SK-N-SH (cell line): ENCODE measurements around the gene FYCO1. TPM values are rescaled to one million over a fixed set of nuclear protein-coding genes. Genes with fewer than 3 reads are reported as not detected.

Experiments
- CTCF ChIA-PET: fragments of 300-600, 350-600 bp; formaldehyde crosslinking; extraction: SDS; loops from one replicate; lab custom pipeline; 2021; lab: Yijun Ruan, JAX
- POLR2A ChIA-PET: fragments of 350-600 bp; sonication (Branson Sonifier 250); formaldehyde crosslinking; extraction: SDS; loops from one replicate; lab custom pipeline; 2020; ENCODE audit warnings: antibody characterized with exemption, inconsistent platforms; lab: Yijun Ruan, JAX
- DNase-seq: peaks from one replicate; pipeline ENCODE4 v3.0.0; 2012
- H2AFZ ChIP-seq: fragments of 200-600 bp; sonication (generic); 2 replicates; pipeline ENCODE4 v1.8.1; 2016; ENCODE audit warnings: antibody characterized with exemption, mild to moderate bottlenecking, low read depth
- H3F3A ChIP-seq: fragments of 200-600 bp; sonication (generic); replicated peaks from 2 replicates; pipeline ENCODE3; 2016; ENCODE audit warnings: antibody characterized with exemption, mild to moderate bottlenecking; ENCODE audit not compliant: insufficient read depth
- H3K27ac ChIP-seq, 2 experiments: fragments of 200-500 bp in 1 of 2; fragments of 200-600 bp in 1 of 2; sonication (Bioruptor generic) in 1 of 2; sonication (generic), shearing (Covaris generic) in 1 of 2; 2 replicates each; pipeline versions ENCODE4 v1.5.1 to v1.6.1; 2014 to 2016; ENCODE audit warnings: low read depth in 2 of 2, inconsistent platforms in 1 of 2, low read length in 1 of 2, mild to moderate bottlenecking in 1 of 2, mixed read lengths in 1 of 2
- H3K27me3 ChIP-seq: fragments of 200-600 bp; sonication (generic), shearing (Covaris generic); 2 replicates; pipeline ENCODE4 v1.6.1; 2016; ENCODE audit warnings: mixed run types; ENCODE audit not compliant: insufficient read depth
- H3K36me3 ChIP-seq, 2 experiments: fragments of 200-500 bp in 1 of 2; fragments of 200-600 bp in 1 of 2; sonication (Bioruptor generic) in 1 of 2; sonication (generic) in 1 of 2; replicated peaks in 1 of 2; 2 replicates each; pipeline versions ENCODE3 to v1.5.1; 2014 to 2016; ENCODE audit warnings: low read length in 1 of 2, mild to moderate bottlenecking in 1 of 2; ENCODE audit not compliant: insufficient read depth in 2 of 2, control insufficient read depth in 1 of 2
- H3K4me1 ChIP-seq, 2 experiments: fragments of 200-500 bp in 1 of 2; fragments of 200-600 bp in 1 of 2; sonication (Bioruptor generic) in 1 of 2; sonication (generic), shearing (Covaris generic) in 1 of 2; 2 replicates each; pipeline versions ENCODE4 v1.5.1 to v1.6.1; 2014 to 2016; ENCODE audit warnings: low read depth in 1 of 2, low read length in 1 of 2, mixed run types in 1 of 2; ENCODE audit not compliant: insufficient read depth in 2 of 2, control insufficient read depth in 1 of 2
- H3K4me2 ChIP-seq: fragments of 200-600 bp; sonication (generic), shearing (Covaris generic); 2 replicates; pipeline ENCODE4 v1.6.1; 2017; ENCODE audit warnings: mixed run types
- H3K4me3 ChIP-seq, 2 experiments: fragments of 200-500 bp in 1 of 2; fragments of 200-600 bp in 1 of 2; sonication (Bioruptor generic) in 1 of 2; sonication (generic), shearing (Covaris generic) in 1 of 2; 2 replicates each; pipeline versions ENCODE4 v1.5.1 to v1.8.1; 2014 to 2016; ENCODE audit warnings: low read depth in 2 of 2, inconsistent platforms in 1 of 2, low read length in 1 of 2, mild to moderate bottlenecking in 1 of 2, mixed read lengths in 1 of 2, moderate library complexity in 1 of 2
- H3K79me2 ChIP-seq: fragments of 200-600 bp; sonication (generic); 2 replicates; pipeline ENCODE4 v1.8.1; 2017; ENCODE audit warnings: mild to moderate bottlenecking; ENCODE audit not compliant: insufficient read depth
- H3K9ac ChIP-seq: fragments of 200-600 bp; sonication (generic); 2 replicates; pipeline ENCODE4 v1.6.1; 2017; ENCODE audit warnings: mixed run types
- H3K9me2 ChIP-seq: fragments of 200-600 bp; sonication (generic); 2 replicates; pipeline ENCODE4 v1.6.1; 2017; ENCODE audit warnings: mixed run types
- H3K9me3 ChIP-seq: fragments of 200-600 bp; sonication (generic); 2 replicates; pipeline ENCODE4 v1.6.1; 2017; ENCODE audit warnings: mixed run types, mild to moderate bottlenecking, moderate library complexity
- H4K20me1 ChIP-seq: fragments of 200-600 bp; sonication (generic); 2 replicates; pipeline ENCODE4 v1.6.1; 2017; ENCODE audit warnings: mild to moderate bottlenecking, mixed run types; ENCODE audit not compliant: insufficient read depth
- EP300 ChIP-seq, 2 experiments: IDR thresholded peaks; 2 replicates each; pipeline versions ENCODE4 v1.4.0 to v1.6.1; 2012; ENCODE audit warnings: borderline replicate concordance in 1 of 2, low read depth in 1 of 2, low read length in 1 of 2
- EZH2phosphoT487 ChIP-seq: fragments of 200-600 bp; sonication (generic); IDR thresholded peaks from 2 replicates; pipeline ENCODE4 v1.6.1; 2017; ENCODE audit warnings: low read depth, mixed run types, mild to moderate bottlenecking, antibody characterized with exemption, moderate library complexity, borderline replicate concordance
- RCOR1 ChIP-seq: fragments of 150-350 bp; IDR thresholded peaks from 2 replicates; pipeline ENCODE4 v1.6.1; 2017; ENCODE audit warnings: antibody characterized with exemption, low read length
- ZBTB33 ChIP-seq: IDR thresholded peaks from 2 replicates; pipeline ENCODE4 v1.4.0; 2012; ENCODE audit warnings: low read depth, borderline replicate concordance
- WGBS: methylation state at CpG from one replicate; pipeline ENCODE4 v1.1.6; 2017; ENCODE audit warnings: low lambda C conversion rate; 5-methylcytosine and 5-hydroxymethylcytosine counted together
- polyA plus RNA-seq, 3 experiments: library from polyadenylated mRNA; depleted of rRNA; stranded (reverse); fragments of >200 nt; gene quantifications; 2 replicates each; pipeline ENCODE4 v1.2.3, GENCODE V29; 2012
- TF ChIP-seq, protein P1 (sequence below): IDR thresholded peaks from 2 replicates; pipeline ENCODE4; 2012
- TF ChIP-seq, protein P2 (sequence below): fragments of 150-350 bp; IDR thresholded peaks from 2 replicates; pipeline ENCODE4 v1.6.1; 2017; ENCODE audit warnings: antibody characterized with exemption, low read length, low read depth, borderline replicate concordance

The FYCO1 gene
- polyA plus RNA-seq, 1 of the 3 experiments (the other 2 are of a cell fraction): 5.5 TPM

DNA sequence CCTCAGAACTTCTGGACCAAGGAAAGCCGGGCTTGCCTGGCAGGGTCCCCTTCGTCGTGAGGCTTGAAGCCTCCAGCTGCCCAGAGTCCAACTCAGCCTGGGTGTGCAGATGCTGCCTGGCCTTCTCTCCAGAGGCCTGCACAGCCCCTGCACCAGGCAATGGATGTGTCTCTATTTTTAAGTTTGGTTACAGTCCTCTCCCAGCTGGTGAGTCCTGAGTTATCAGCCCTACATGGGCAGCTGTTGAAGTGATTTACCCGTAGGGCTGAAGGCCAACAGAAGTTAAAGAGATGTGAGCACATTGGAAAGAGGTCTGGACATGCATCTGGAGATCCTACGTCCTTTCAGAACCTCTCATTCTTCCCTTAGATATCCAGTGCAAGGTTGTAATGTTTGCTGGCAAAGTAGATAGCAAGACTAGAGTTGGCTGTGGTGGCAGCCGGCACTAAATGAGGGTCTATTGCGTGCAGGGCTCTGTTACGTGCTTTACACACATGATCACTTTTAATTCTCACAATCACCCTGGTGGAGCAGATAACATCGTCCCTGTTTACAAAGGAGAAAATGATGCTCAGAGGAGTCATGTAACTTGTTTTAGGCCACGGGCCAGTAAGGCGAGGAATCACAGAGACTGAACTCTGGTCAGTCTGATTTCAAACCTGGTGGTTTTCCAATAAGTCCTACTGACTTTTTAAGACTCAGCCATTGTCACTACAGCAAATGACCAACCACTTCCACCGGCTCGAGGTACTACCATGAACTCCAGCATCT is 9.9 kb downstream of the FYCO1 start:
- no peak for TF ChIP-seq EZH2phosphoT487
- TF ChIP-seq, protein P1, sequence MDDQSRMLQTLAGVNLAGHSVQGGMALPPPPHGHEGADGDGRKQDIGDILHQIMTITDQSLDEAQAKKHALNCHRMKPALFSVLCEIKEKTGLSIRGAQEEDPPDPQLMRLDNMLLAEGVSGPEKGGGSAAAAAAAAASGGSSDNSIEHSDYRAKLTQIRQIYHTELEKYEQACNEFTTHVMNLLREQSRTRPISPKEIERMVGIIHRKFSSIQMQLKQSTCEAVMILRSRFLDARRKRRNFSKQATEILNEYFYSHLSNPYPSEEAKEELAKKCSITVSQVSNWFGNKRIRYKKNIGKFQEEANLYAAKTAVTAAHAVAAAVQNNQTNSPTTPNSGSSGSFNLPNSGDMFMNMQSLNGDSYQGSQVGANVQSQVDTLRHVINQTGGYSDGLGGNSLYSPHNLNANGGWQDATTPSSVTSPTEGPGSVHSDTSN: no peak
- TF ChIP-seq ZBTB33: no peak
- TF ChIP-seq RCOR1: no peak
- TF ChIP-seq, protein P2, sequence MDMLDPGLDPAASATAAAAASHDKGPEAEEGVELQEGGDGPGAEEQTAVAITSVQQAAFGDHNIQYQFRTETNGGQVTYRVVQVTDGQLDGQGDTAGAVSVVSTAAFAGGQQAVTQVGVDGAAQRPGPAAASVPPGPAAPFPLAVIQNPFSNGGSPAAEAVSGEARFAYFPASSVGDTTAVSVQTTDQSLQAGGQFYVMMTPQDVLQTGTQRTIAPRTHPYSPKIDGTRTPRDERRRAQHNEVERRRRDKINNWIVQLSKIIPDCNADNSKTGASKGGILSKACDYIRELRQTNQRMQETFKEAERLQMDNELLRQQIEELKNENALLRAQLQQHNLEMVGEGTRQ: no peak
- no peak for TF ChIP-seq EP300 (IDR thresholded peaks at IDR 0.05; ENCODE audit: borderline replicate concordance in 1 of 2, low read depth in 1 of 2, low read length in 1 of 2)
- ChIA-PET POLR2A (no interaction called here), CTCF (interaction anchor here (0.9 to 2.3 kb wide), 4 partner anchors 9 to 93 kb away, joined by 3 to 6 read pairs (median 4); no protein-coding TSS in a partner anchor)
- Histone ChIP-seq H4K20me1 (no peaks in the 10 kb centered on the region), H3K36me3 (peaks cover 10 to 31% of the 10 kb centered on the region in 2 experiments), H3K4me3 (no peak overlapping the region), H3K4me2 (peak overlapping the region; percentile 55; the same call in 1 of the 2 replicates), H3K4me1 (peaks cover 41 to 52% of the 10 kb centered on the region in 2 experiments; a peak in 3 of 4 replicates), H3K79me2 (peaks cover 26% of the 10 kb centered on the region; the same call in 1 of the 2 replicates), H3K9me2 (no peaks in the 10 kb centered on the region), H3K9me3 (no peaks in the 10 kb centered on the region), H3K9ac (no peak overlapping the region; the same call in 1 of the 2 replicates), H3F3A (peaks cover 9% of the 10 kb centered on the region), H2AFZ (no peak overlapping the region), H3K27me3 (no peaks in the 10 kb centered on the region), H3K27ac (peak overlapping the region in 1 of 2 experiments; percentile 89; a peak in 3 of 4 replicates)
- DNase-seq: no peak
- WGBS: 93% methylated on average over 13 of the region's 13 CpGs
